ENCODE results near the gene DPAGT1. TPM values are rescaled to one million over a fixed set of nuclear protein-coding genes. Genes with fewer than 3 reads are reported as not detected.

The DPAGT1 gene
- total and polyA plus RNA-seq, 2 of the 8 experiments (the other 6 are each of a cell fraction or from before 2014, with no cell fraction given) = 59.8 to 236 TPM

- TF ChIP-seq CHD7 (IDR thresholded peaks at IDR 0.05; ENCODE audit: insufficient replicate concordance, low read length) = no peak
- TF ChIP-seq RFX5 (IDR thresholded peaks at IDR 0.05; ENCODE audit: borderline replicate concordance, low read depth, low read length) = no peak
- TF ChIP-seq KDM4A (IDR thresholded peaks at IDR 0.05; ENCODE audit: low read depth, low read length, severe bottlenecking) = peak; percentile 74
- TF ChIP-seq RNF2 (IDR thresholded peaks at IDR 0.05; ENCODE audit: borderline replicate concordance, low read depth, low read length, missing control alignments, poor library complexity, severe bottlenecking) = no peak
- no peak for TF ChIP-seq BACH1 (IDR thresholded peaks at IDR 0.05; ENCODE audit: low read length)
- peak; percentile 87 for TF ChIP-seq SP1 (IDR thresholded peaks at IDR 0.05; ENCODE audit: low read depth, low read length)
- 0 out of 2 replicates have a peak, but pooled peaks have one; percentile 48 for TF ChIP-seq FOSL1 (IDR thresholded peaks at IDR 0.05; ENCODE audit: insufficient read depth, low read depth, low read length)
- TF ChIP-seq JUN (IDR thresholded peaks at IDR 0.05; ENCODE audit: low read depth, low read length) = no peak
- no peak for TF ChIP-seq SRF (IDR thresholded peaks at IDR 0.05; ENCODE audit: low read depth, low read length)
These were observed 6.4 kb downstream of the DPAGT1 start (continued) for GRCh38 chr11:119095066-119095880.
